Measurements from ENCODE around the gene OCIAD2.

OCIAD2 gene

GRCh38 chr4:48904541-48905142 lies 1.9 kb downstream of the OCIAD2 start:
- no peaks in the 10 kb centered on the region for H3K4me1 ChIP-seq
- TF ChIP-seq CTCF (IDR thresholded peaks at IDR 0.05; ENCODE audit: low read depth, low read length): no peak
- H3K27me3 ChIP-seq: no peaks in the 10 kb centered on the region
- no peaks in the 10 kb centered on the region for H3K9me3 ChIP-seq
- peaks cover 5% of the 10 kb centered on the region; the same call in 1 of the 2 replicates for H3K36me3 ChIP-seq
- DNase-seq: no peak
- H3K4me3 ChIP-seq (ENCODE audit: low read depth, low read length): no peak overlapping the region

GRCh38 chr4:48904101-48904500 lies 2.5 kb downstream of the OCIAD2 start:
- TF ChIP-seq CTCF (IDR thresholded peaks at IDR 0.05; ENCODE audit: low read depth, low read length): no peak
- Histone ChIP-seq H3K9me3 (no peaks in the 10 kb centered on the region), H3K4me1 (no peaks in the 10 kb centered on the region), H3K36me3 (peaks cover 9% of the 10 kb centered on the region; the same call in 1 of the 2 replicates), H3K27me3 (no peaks in the 10 kb centered on the region), H3K4me3 (ENCODE audit: low read depth, low read length) (no peak overlapping the region)
- no peak for DNase-seq

GRCh38 chr4:48902266-48902665 lies 4.3 kb downstream of the OCIAD2 start:
- no peak for DNase-seq
- H3K9me3 ChIP-seq: no peaks in the 10 kb centered on the region
- TF ChIP-seq CTCF (IDR thresholded peaks at IDR 0.05; ENCODE audit: low read depth, low read length): no peak
- no peaks in the 10 kb centered on the region for H3K4me1 ChIP-seq
- H3K4me3 ChIP-seq (ENCODE audit: low read depth, low read length): no peak overlapping the region
- H3K27me3 ChIP-seq: no peaks in the 10 kb centered on the region; the same call in 1 of the 2 replicates
- peaks cover 9% of the 10 kb centered on the region; the same call in 1 of the 2 replicates for H3K36me3 ChIP-seq

GRCh38 chr4:48901196-48901595 lies 5.4 kb downstream of the OCIAD2 start:
- no peaks in the 10 kb centered on the region for H3K4me1 ChIP-seq
- H3K9me3 ChIP-seq: no peaks in the 10 kb centered on the region
- DNase-seq: no peak
- peaks cover 9% of the 10 kb centered on the region; the same call in 1 of the 2 replicates for H3K36me3 ChIP-seq
- H3K4me3 ChIP-seq (ENCODE audit: low read depth, low read length): no peak overlapping the region
- H3K27me3 ChIP-seq: no peaks in the 10 kb centered on the region; the same call in 1 of the 2 replicates
- no peak for TF ChIP-seq CTCF (IDR thresholded peaks at IDR 0.05; ENCODE audit: low read depth, low read length)

GRCh38 chr4:48899950-48900349 lies 6.6 kb downstream of the OCIAD2 start:
- no peaks in the 10 kb centered on the region for H3K9me3 ChIP-seq
- no peaks in the 10 kb centered on the region for H3K4me1 ChIP-seq
- no peaks in the 10 kb centered on the region; the same call in 1 of the 2 replicates for H3K27me3 ChIP-seq
- no peak overlapping the region for H3K4me3 ChIP-seq (ENCODE audit: low read depth, low read length)
- no peak for DNase-seq
- peaks cover 9% of the 10 kb centered on the region; the same call in 1 of the 2 replicates for H3K36me3 ChIP-seq
- TF ChIP-seq CTCF (IDR thresholded peaks at IDR 0.05; ENCODE audit: low read depth, low read length): no peak

GRCh38 chr4:48899432-48899749 lies 7.2 kb downstream of the OCIAD2 start:
- H3K9me3 ChIP-seq: no peaks in the 10 kb centered on the region
- H3K4me3 ChIP-seq (ENCODE audit: low read depth, low read length): no peak overlapping the region
- no peak for TF ChIP-seq CTCF (IDR thresholded peaks at IDR 0.05; ENCODE audit: low read depth, low read length)
- H3K4me1 ChIP-seq: no peaks in the 10 kb centered on the region
- H3K36me3 ChIP-seq: peaks cover 9% of the 10 kb centered on the region; the same call in 1 of the 2 replicates
- DNase-seq: no peak
- H3K27me3 ChIP-seq: no peaks in the 10 kb centered on the region; the same call in 1 of the 2 replicates

All from BE2C (cell line).